NK-92 treated with Interleukin-12 subunit alpha and Interleukin-12 subunit beta, amount 100 ng/mL, for 24 hours (cell line): ENCODE data around the gene ZNF735.
"Not testable (repeated sequence)": the region's sequence is repeated elsewhere in the genome, so short reads cannot be mapped to it uniquely, and the experiment has no call there.

Experiments
- DNase-seq: peaks from one replicate; lab custom pipeline; 2025; lab: John Stamatoyannopoulos, UW

ZNF735 gene

DNA sequence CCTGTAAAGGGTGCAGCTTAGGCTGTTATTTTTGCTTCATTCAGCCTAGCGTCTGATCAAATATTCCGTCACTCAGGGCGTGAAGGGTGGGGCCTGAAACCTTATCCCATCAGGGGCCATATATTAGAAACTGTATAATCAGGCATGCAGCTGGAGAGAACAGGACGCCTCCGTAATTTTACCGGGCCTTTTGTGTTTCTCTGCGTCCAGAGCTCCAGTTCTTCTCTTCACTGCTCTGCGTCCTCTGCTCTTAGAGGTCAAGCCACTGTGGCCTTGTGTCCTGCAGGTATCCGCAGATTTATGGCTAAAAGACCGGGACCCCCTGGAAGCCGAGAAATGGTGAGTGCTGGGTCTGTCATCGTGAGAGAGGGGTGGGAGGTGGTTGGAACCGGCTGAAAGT, at the start of gene ZNF735:
Gene ZNF735 (plus strand): TSS at position 301 of the 400 bp plus-strand sequence. CDS start 0 bp downstream, at position 301.
- no peak for DNase-seq

DNA sequence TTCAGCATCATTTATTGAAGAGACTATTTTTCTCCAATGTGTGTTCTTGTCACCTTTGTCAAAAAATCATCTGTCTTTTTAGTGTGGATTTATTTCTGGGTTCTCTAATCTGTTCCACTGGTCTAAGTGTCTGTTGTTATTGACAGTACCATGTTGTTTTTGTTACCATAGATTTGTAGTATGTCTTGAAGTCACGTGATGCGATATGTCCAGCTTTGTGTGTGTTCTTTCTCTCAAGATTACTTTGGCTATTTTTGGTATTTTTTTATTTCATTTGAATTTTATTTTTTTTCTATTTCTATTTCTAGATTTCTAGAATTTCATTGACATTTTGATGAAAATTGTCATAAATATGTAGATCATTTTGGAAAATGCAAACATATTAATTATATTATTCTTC, 36.0 kb upstream of the ZNF735 start:
- not testable (repeated sequence) for DNase-seq

DNA sequence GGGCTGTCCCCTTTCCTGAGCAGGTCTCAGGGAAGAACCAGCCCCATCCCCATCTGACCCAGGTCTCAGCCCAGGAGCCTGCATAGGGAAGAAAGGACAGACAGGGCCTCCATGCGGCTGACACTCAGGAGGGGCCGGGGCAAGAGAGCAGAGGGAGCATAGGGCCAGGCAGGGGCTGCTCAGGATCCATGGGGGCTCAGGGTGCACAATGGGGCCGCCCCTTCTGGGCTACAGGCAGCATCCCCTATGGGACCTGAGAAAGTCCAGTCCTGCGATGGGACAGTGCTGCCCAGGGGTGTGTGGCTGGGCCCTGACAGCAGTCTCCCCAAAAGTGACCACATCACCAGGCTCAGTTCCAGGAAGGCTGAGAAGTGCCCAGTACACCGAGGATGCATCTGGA, 32.7 kb upstream of the ZNF735 start:
- no peak for DNase-seq

DNA sequence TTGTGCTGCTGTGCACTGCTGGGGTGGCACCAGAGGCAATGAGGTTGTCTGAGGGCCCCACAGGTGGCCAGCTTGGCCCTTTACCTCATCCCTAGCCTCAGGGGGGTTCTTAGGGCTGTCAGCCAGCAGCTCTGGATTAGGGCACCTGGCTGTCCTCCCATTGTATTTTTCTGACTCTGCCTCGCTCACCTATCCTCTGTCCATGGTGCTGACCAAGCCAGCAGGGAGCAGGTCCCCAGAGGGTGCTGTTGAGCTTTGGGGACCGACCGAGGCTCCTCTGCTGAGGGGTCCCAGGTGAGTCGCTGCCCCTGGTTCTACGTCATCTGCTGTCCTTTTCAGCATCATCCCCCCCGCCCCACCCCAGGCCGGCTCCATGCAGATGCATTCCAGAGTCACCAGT, 32.1 kb upstream of the ZNF735 start:
- DNase-seq: no peak

DNA sequence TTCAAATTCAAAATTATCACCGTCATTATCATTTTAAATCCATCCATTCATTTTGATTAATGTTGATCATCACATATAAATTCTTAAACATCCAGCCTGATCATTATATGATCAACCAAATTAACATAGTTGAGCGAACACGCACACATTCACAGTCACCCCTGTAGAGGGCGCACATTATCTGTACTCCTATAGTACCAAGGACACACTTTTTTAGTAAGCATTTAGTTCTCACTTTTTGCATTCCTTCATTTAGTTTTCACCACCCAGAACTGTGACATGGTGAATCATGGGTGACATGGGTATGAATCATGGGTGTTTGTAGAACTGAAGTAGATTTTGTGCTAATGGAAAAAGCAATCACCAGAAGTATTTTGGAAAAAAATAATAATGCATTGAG, 26.0 kb upstream of the ZNF735 start:
- no peak for DNase-seq

DNA sequence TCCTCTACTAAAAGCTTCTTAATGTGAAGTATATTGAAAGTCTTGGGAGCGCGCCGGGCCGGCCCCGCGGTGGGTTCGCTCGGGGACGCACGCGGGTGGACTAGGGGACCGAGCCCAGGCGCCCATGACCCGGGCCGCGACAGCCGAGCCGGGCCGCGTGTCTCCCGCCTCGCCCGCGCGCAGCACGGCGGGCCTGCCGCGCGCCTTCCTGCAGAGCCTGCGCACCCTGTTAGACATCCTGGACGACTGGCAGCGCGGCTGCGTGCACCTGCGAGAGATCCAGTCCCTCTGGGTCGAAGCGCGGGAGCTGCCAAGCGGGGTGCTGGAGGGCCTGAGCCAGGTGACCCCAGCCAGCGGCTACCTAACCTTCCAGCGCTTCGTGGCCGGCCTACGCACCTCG, 25.4 kb upstream of the ZNF735 start:
- no peak for DNase-seq

DNA sequence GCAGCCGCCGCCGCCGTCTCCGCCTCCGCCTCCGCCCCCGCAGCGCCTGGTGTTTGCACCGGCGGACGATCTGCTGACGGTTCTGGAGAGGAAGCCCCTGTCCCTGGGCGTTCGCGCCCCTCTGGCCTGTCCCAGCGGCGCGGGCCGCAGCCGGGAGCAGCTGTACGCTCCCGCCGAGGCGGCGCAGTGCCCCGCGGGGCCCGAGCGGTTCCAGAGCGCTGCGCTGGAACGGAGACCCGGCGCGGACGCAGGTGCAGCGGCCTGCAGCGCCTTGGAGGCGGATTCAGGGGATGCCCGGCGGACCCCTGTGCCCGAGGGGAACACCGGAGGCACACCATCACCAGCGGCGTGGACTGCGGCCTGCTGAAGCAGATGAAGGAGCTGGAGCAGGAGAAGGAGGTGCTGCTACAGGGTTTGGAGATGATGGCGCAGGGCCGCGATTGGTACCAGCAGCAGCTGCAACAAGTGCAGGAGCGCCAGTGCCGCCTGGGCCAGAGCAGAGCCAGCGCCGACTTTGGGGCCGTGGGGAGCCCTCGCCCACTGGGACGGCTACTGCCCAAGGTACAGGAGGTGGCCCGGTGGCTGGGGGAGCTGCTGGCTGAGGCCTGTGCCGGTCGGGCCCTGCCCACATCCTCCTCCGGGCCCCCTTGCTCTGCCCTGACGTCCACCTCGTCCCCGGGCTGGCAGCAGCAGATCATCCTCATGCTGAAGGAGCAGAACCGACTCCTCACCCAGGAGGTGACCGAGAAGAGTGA, 24.8 kb upstream of the ZNF735 start:
- DNase-seq: no peak

DNA sequence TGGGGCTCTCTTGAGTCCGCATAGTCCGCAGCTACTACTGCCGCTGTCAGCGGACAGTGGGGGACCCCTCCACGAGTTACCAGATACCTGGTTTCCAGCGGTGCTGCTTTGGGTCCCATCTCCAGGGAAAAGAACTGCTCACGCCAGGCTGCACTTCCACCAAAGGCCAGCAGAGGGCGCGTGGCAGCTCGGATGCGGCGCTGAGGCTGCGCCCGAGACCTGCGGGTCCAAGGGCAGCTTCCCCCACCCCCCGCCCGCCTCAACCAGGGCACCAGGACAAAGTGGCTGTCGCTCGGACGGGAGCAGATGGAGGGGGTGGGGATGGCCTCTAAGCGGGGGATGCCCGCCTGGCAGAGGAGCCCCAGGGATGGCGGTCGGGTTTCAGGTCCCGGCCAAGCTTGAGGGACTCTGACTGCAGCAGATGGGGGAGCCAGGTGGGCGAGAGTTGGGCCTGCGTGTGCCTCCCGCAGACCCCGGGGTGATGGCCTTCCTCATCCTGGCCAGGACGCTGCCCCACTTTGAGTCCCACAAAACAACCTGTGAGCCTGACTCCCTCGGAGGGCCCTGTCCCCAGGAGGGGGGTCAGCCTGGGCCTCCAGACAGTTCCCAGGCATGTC, 23.8 kb upstream of the ZNF735 start:
- no peak for DNase-seq

DNA sequence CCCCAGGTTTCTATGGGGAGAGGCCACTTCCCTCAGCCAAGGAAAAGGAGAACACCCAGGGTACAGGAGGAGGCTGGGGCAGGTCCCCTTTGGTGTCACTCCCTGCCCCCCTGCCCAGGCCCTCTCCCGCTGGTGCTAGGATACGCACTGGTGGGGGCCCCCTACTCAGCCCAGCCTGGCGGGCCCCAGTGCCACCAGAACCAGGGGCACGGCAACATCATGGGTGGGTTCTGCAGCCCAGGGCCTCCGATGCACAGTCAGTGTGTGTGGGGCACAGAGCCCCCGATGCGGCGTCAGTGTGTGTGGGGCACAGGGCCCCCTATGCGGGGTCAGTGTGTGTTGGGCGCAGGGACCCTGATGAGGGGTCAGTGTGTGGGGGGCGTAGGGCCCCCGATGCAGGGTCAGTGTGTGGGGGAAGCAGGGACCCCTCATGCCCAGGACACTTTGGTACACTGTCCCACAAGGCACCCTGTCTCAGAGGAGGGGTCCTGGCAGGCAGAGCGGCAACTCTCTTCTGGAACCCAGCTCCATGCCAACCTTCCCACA, 23.1 kb upstream of the ZNF735 start:
- no peak for DNase-seq

DNA sequence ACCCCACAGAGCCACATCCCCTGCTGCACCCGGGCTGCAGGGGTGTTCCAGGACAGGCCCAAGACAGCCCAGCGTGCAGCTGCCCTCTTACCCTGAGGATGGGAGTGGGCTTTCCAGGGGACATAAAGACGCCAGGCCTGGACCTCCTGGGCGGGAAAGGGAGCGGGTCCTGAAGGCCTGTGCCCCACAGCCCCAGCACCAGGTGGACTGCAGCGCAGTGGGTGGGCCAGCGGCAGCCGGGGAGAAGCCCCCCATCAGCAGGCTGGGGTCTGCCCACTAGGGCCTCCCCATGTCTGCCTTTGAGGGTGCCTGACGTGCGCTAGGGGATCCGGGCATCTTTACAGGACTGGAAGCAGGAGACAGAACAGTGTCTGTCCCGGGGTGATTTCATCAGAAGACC, 22.6 kb upstream of the ZNF735 start:
- no peak for DNase-seq

DNA sequence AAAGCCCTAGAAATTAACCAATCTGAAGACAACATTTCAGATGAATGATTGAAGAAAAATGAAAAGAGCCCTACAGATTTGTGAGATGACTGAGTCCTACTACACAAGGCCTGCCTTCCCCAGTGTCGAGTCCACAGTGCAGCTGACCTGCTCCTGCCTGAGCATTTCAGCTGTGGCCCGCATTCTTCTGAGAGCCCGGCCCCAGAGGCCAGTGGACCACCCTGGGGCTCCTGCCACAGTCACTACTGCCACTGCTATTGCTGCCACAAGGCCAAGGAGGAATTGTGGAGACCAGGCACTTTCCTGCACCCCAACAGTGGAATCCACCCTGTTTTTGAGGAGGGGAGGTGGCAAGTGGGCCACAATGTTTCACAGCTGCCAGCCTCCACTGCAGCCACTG, 19.6 kb upstream of the ZNF735 start:
- DNase-seq: no peak

DNA sequence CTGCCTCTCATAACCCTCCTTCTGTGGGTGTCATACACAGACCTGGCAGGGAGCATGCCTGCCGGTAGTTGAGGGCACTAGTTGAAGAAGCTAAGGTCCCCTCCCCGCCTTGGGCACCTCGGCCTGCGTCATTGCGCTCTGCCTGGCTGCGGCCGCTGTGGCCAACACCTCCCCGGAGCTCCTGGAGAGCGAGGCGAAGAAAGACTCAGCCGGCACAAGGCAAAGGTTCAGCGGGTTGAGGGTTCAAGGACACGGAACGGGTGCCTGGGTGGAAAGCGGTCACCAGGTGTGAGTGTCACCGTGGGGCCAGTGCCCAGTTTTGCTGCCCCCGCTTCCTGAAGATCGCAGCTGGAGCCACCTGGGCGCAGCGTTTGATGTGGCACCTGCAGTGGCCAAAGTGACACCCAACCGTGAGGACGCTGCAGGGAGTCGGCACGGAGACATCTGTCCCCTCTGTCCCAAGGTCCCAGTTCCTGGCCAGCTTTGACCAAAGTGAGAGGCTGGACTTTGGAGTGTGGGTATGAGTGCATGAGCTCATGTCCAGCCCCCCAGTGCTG, 14.8 kb upstream of the ZNF735 start:
- DNase-seq: no peak

DNA sequence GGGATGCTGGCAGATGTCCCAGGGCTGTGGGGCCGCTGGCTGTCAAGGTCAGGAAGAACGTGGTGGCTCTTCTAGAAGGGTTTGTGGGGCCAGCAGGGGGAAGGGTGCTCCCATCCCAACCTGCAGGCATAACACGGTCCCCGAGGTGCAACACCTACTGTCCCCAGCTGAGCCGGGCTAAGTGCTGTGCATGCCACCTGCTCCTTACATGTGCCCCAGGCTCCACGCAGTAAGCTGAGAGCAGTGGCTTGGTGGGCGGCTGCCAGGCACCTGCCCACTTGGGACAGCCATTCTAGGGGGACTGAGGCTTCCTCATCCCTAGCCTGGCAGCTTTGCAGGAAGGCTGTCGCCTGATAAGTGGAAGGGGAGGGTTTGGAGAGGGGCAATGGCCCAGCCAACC, 14.2 kb upstream of the ZNF735 start:
- no peak for DNase-seq

DNA sequence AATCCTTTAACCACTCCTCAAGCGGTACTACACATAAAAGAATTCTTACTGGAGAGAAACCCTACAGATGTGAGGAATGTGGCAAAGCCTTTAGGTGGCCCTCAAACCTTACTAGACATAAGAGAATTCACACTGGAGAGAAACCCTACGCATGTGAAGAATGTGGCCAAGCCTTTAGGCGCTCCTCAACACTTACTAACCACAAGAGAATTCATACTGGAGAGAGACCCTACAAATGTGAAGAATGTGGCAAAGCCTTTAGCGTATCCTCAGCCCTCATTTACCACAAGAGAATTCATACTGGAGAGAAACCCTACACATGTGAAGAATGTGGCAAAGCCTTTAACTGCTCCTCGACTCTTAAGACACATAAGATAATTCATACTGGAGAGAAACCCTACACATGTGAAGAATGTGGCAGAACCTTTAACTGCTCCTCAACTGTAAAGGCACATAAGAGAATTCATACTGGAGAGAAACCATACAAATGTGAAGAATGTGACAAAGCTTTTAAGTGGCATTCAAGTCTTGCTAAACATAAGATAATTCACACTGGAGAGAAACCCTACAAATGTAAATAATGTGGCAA, 12.8 kb downstream of the ZNF735 start:
- not testable (repeated sequence) for DNase-seq

DNA sequence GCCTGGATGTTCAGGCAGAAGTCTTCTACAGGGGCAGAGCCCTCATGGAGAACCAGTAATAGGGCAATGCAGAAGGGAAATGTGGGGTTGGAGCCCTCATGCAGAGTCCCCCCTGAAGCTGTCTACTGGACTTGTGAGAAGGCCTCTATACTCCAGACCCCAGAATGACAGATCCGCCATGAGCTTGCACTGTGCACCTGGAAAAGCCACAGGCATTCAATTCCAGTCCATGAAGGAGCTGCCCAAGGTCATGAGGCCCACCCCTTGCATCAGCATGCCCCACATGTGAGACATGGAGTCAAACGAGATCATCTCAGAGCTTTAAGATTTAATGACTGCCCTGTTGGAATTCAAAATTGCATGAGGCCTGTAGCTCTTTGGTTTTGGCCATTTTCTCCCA, 16.4 kb downstream of the ZNF735 start:
- no peak for DNase-seq

DNA sequence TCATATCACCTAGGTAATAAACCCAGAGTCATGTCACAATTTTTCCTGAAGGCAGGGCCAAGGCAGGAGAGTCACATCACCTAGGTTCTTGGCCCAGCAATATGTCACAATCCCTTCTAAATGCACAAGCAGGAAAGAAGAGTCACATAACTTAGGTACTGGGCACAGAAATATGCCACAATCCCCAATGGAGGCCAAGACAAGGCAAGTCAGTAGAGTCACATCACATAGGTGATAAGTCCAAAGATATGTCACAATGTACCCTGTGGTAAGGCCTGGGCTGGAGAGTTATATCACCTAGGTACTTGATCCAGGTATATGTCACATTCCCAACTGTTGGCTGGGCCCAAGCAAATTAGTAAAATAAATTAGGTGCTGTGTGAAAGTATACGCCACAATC, 21.2 kb downstream of the ZNF735 start, which contains the start of gene ZNF679:
Gene ZNF679 (plus strand): TSS at position 301 of the 400 bp plus-strand sequence. CDS start 20,644 bp downstream, outside the sequence.
- DNase-seq: not testable (repeated sequence)

DNA sequence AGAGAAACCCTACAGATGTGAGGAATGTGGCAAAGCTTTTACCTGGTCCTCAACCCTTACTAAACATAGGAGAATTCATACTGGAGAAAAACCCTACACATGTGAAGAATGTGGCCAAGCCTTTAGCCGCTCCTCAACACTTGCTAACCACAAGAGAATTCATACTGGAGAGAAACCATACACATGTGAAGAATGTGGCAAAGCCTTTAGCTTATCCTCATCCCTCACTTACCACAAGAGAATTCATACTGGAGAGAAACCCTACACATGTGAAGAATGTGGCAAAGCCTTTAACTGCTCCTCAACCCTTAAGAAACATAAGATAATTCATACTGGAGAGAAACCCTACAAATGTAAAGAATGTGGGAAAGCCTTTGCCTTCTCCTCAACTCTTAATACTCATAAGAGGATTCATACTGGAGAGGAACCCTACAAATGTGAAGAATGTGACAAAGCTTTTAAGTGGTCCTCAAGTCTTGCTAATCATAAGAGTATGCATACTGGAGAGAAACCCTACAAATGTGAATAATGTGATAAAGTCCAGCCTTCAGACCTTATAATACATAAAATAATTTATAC, 59.4 kb downstream of the ZNF735 start:
- no peak for DNase-seq
